Panc1 (cell line): ENCODE measurements around the gene PSPC1.

ENCODE experiments used
- CTCF ChIP-seq: fragments of 450-650 bp; IDR thresholded peaks from 2 replicates; pipeline ENCODE4 v1.5.1; 2017; ENCODE audit warnings: mild to moderate bottlenecking
- POLR2AphosphoS5 ChIP-seq: IDR thresholded peaks from 2 replicates; pipeline ENCODE4 v1.6.1; 2012; ENCODE audit warnings: mild to moderate bottlenecking, low read depth, low read length, moderate library complexity
- SIN3A ChIP-seq: IDR thresholded peaks from 2 replicates; pipeline ENCODE4 v1.6.1; 2012; ENCODE audit warnings: low read depth, mild to moderate bottlenecking, low read length, moderate library complexity, borderline replicate concordance; ENCODE audit not compliant: insufficient read depth
- TCF7L2 ChIP-seq: IDR thresholded peaks from 2 replicates; pipeline ENCODE4 v1.6.1; 2011; ENCODE audit warnings: mild to moderate bottlenecking, low read depth, low read length, inconsistent platforms
- TF ChIP-seq, protein P1 (sequence below), 2 experiments: IDR thresholded peaks; 2 replicates each; pipeline ENCODE4 v1.6.1; 2011 to 2012; ENCODE audit warnings: low read depth in 2 of 2, control low read depth in 1 of 2, low read length in 1 of 2, mild to moderate bottlenecking in 1 of 2, moderate library complexity in 1 of 2; ENCODE audit not compliant: insufficient read depth in 1 of 2

GRCh38 chr13:19759669-19760068 lies 23.1 kb downstream of the PSPC1 start:
- TF ChIP-seq CTCF (no peak), POLR2AphosphoS5 (no peak), SIN3A (no peak), TCF7L2 (no peak)
- TF ChIP-seq, protein P1, sequence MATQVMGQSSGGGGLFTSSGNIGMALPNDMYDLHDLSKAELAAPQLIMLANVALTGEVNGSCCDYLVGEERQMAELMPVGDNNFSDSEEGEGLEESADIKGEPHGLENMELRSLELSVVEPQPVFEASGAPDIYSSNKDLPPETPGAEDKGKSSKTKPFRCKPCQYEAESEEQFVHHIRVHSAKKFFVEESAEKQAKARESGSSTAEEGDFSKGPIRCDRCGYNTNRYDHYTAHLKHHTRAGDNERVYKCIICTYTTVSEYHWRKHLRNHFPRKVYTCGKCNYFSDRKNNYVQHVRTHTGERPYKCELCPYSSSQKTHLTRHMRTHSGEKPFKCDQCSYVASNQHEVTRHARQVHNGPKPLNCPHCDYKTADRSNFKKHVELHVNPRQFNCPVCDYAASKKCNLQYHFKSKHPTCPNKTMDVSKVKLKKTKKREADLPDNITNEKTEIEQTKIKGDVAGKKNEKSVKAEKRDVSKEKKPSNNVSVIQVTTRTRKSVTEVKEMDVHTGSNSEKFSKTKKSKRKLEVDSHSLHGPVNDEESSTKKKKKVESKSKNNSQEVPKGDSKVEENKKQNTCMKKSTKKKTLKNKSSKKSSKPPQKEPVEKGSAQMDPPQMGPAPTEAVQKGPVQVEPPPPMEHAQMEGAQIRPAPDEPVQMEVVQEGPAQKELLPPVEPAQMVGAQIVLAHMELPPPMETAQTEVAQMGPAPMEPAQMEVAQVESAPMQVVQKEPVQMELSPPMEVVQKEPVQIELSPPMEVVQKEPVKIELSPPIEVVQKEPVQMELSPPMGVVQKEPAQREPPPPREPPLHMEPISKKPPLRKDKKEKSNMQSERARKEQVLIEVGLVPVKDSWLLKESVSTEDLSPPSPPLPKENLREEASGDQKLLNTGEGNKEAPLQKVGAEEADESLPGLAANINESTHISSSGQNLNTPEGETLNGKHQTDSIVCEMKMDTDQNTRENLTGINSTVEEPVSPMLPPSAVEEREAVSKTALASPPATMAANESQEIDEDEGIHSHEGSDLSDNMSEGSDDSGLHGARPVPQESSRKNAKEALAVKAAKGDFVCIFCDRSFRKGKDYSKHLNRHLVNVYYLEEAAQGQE (IDR thresholded peaks at IDR 0.05; ENCODE audit: insufficient read depth in 1 of 2, low read depth in 2 of 2, low read length in 1 of 2), result no peak
